Type B pancreatic cell (in vitro differentiated cells): ENCODE data around the gene ZNF672. TPM values are rescaled to one million over a fixed set of nuclear protein-coding genes. Genes with fewer than 3 reads are reported as not detected.
"Not testable (repeated sequence)": the region's sequence is repeated elsewhere in the genome, so short reads cannot be mapped to it uniquely, and the experiment has no call there.

Experiments used
- DNase-seq: peaks from one replicate; pipeline ENCODE4 v3.0.0; 2021; ENCODE audit warnings: mixed read lengths; ENCODE audit not compliant: unreplicated experiment; ENCODE audit errors: extremely low spot score
- H3K27ac Mint-ChIP-seq: 2 replicates; pipeline ENCODE4 v1.8.0; 2021; ENCODE audit warnings: mild to moderate bottlenecking, mixed read lengths
- H3K27me3 Mint-ChIP-seq: 2 replicates; pipeline ENCODE4 v1.8.0; 2021; ENCODE audit warnings: mixed read lengths
- H3K36me3 Mint-ChIP-seq: 2 replicates; pipeline ENCODE4 v1.8.0; 2021; ENCODE audit warnings: mixed read lengths
- H3K4me1 Mint-ChIP-seq: one replicate; pipeline ENCODE4 v1.8.0; 2021; ENCODE audit warnings: mixed read lengths; ENCODE audit not compliant: unreplicated experiment
- H3K4me3 Mint-ChIP-seq: 2 replicates; pipeline ENCODE4 v1.8.0; 2021; ENCODE audit warnings: mild to moderate bottlenecking, mixed read lengths
- H3K9me3 Mint-ChIP-seq: 2 replicates; pipeline ENCODE4 v1.8.0; 2021; ENCODE audit warnings: mixed read lengths
- total RNA-seq: library from RNA; stranded (reverse); gene quantifications from 2 replicates; pipeline ENCODE4 v1.2.1, GENCODE V29; 2021; ENCODE audit warnings: low replicate concordance
- TF ChIP-seq, protein P1 (sequence below): fragments of 200-600 bp; sonication (generic); conservative IDR thresholded peaks from 2 replicates; pipeline ENCODE4 v1.5.0; 2021; ENCODE audit warnings: antibody characterized with exemption, mild to moderate bottlenecking

ZNF672 gene
- total RNA-seq, 1 donor from 2014 or later, result 33.0 TPM

DNA sequence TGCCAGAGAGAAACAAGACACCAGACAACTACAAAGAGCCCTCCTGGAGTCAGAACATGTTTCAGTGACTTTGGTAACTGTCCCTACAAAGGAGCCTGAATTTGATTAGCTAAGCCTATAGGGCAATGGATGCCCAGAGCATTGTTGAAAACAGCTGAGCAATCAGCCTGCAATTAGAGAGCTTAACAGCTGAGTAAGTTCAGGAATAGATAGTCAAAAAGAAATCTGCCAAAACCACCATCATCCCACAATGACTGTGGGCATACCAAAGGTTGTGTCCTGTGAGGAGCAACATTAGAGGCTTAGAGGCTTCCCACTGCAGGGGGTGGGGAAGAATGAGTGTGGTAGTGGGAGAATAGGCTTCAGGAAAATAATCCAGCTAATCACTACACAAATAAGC, 44.4 kb upstream of the ZNF672 start:
- no peak for DNase-seq
- Mint-ChIP-seq H3K4me3 (no peak overlapping the region), H3K4me1 (no peaks in the 10 kb centered on the region), H3K9me3 (peaks cover 4% of the 10 kb centered on the region), H3K27me3 (no peaks in the 10 kb centered on the region), H3K27ac (no peak overlapping the region), H3K36me3 (no peaks in the 10 kb centered on the region)
- TF ChIP-seq, protein P1, sequence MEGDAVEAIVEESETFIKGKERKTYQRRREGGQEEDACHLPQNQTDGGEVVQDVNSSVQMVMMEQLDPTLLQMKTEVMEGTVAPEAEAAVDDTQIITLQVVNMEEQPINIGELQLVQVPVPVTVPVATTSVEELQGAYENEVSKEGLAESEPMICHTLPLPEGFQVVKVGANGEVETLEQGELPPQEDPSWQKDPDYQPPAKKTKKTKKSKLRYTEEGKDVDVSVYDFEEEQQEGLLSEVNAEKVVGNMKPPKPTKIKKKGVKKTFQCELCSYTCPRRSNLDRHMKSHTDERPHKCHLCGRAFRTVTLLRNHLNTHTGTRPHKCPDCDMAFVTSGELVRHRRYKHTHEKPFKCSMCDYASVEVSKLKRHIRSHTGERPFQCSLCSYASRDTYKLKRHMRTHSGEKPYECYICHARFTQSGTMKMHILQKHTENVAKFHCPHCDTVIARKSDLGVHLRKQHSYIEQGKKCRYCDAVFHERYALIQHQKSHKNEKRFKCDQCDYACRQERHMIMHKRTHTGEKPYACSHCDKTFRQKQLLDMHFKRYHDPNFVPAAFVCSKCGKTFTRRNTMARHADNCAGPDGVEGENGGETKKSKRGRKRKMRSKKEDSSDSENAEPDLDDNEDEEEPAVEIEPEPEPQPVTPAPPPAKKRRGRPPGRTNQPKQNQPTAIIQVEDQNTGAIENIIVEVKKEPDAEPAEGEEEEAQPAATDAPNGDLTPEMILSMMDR, result no peak

DNA sequence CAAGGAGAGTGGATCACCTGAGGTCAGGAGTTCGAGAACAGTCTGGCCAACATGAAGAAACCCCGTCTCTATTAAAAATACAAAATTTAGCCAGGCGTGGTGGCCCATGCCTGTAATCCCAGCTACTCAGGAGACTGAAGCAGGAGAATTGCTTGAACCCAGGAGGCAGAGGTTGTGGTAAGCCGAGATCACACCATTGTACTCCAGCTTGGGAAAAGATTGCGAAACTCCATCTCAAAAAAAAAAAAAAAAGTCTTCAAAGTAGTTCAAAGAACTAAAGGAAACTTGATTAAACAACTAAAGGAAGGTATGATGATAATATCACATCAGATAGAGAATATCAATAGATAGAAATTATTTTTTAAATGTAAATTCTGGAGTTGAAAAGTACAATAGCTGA, 43.4 kb upstream of the ZNF672 start:
- H3K27ac Mint-ChIP-seq, H3K27me3 Mint-ChIP-seq, H3K9me3 Mint-ChIP-seq, H3K36me3 Mint-ChIP-seq, H3K4me3 Mint-ChIP-seq, H3K4me1 Mint-ChIP-seq, DNase-seq: not testable (repeated sequence)

DNA sequence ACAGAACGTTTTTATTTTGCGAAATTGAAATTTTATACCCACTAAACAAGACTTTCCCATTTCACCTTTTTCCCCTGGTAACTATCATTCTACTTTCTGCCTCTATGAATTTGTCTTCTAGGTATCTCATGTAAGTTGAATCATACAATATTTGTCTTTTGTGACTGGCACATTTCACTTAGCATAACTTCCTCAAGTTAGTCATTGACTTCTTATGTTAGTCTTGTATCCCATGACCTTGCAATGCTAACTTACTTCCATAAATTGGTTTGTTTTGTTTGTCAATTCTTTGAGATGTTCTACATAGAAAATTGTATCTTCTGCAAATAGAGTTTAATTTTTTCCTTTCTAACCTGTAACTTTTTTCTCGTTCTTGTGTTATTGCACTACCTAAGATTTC, 39.2 kb upstream of the ZNF672 start:
- H3K4me3 Mint-ChIP-seq, result no peak overlapping the region
- TF ChIP-seq, protein P1, result no peak
- DNase-seq, result no peak
- peaks cover 3% of the 10 kb centered on the region for H3K9me3 Mint-ChIP-seq
- no peaks in the 10 kb centered on the region for H3K4me1 Mint-ChIP-seq
- no peaks in the 10 kb centered on the region for H3K36me3 Mint-ChIP-seq
- no peak overlapping the region for H3K27ac Mint-ChIP-seq
- H3K27me3 Mint-ChIP-seq, result no peaks in the 10 kb centered on the region

DNA sequence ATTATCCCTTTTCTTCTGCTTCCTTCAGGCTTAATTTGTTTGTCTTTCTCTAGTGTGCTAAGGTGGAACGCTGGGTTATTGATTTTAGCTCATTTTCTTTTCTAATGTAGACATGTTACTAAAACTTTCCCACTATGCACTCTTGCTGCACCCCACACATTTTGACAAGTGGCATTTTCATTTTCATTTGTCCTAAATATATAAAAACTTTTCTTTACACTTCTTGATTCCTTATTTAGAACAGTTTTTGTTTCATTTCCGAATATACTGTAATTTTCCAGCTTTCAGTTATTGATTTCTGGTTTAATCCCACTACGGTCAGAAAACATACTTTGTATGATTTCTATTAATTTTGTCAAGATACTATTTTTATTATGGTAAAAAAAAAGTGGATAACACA, 37.6 kb upstream of the ZNF672 start:
- no peak overlapping the region for H3K4me3 Mint-ChIP-seq
- no peaks in the 10 kb centered on the region for H3K36me3 Mint-ChIP-seq
- no peak overlapping the region for H3K27ac Mint-ChIP-seq
- H3K9me3 Mint-ChIP-seq, result peaks cover 5% of the 10 kb centered on the region
- DNase-seq, result no peak
- H3K4me1 Mint-ChIP-seq, result no peaks in the 10 kb centered on the region
- TF ChIP-seq, protein P1, result no peak
- no peaks in the 10 kb centered on the region for H3K27me3 Mint-ChIP-seq

DNA sequence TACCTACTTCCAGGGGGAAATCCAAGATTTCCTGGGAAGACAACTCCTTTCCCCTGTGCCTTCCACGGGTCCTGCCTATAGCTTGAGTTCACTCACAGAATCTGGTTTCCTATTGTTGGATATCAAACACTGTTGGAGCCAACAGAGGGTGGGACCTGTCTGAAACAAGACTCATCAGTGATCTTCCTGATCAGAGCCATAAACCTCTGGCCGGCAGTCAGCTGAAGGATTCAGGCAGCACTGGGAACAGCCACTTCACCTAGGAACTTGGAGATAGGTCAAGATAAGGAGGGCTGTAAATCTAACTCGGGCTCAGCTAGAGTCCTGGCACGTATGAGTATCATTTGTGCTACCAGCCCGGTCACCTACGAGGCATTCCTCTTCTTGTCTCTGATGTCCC, 35.6 kb upstream of the ZNF672 start:
- no peak overlapping the region for H3K27ac Mint-ChIP-seq

DNA sequence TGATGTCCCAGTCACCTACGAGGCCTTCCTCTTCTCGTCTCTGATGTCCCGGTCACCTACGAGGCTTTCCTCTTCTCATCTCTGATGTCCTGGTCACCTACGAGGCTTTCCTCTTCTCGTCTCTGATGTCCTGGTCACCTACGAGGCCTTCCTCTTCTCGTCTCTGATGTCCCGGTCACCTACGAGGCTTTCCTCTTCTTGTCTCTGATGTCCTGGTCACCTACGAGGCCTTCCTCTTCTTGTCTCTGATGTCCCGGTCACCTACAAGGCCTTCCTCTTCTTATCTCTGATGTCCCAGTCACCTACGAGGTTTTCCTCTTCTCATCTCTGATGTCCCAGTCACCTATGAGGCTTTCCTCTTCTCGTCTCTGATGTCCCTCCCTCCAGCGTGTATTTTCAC, 34.5 kb upstream of the ZNF672 start:
- not testable (repeated sequence) for H3K4me3 Mint-ChIP-seq, H3K4me1 Mint-ChIP-seq, H3K36me3 Mint-ChIP-seq, H3K27me3 Mint-ChIP-seq, DNase-seq, H3K9me3 Mint-ChIP-seq, H3K27ac Mint-ChIP-seq

More for the DNA sequence above, 35.6 kb upstream of the ZNF672 start:
- H3K9me3 Mint-ChIP-seq, result peaks cover 5% of the 10 kb centered on the region
- no peaks in the 10 kb centered on the region for H3K36me3 Mint-ChIP-seq
- DNase-seq, result no peak
- no peak overlapping the region for H3K4me3 Mint-ChIP-seq
- TF ChIP-seq, protein P1, result no peak
- H3K27me3 Mint-ChIP-seq, result no peaks in the 10 kb centered on the region
- peaks cover 4% of the 10 kb centered on the region for H3K4me1 Mint-ChIP-seq
